Type B pancreatic cell (in vitro differentiated cells): Measurements from ENCODE around the gene AP2B1. TPM values are rescaled to one million over a fixed set of nuclear protein-coding genes. Genes with fewer than 3 reads are reported as not detected.

Source experiments
- DNase-seq: peaks from one replicate; pipeline ENCODE4 v3.0.0; 2021; ENCODE audit warnings: mixed read lengths; ENCODE audit not compliant: unreplicated experiment; ENCODE audit errors: extremely low spot score
- H3K27ac Mint-ChIP-seq: 2 replicates; pipeline ENCODE4 v1.8.0; 2021; ENCODE audit warnings: mild to moderate bottlenecking, mixed read lengths
- H3K27me3 Mint-ChIP-seq: 2 replicates; pipeline ENCODE4 v1.8.0; 2021; ENCODE audit warnings: mixed read lengths
- H3K36me3 Mint-ChIP-seq: 2 replicates; pipeline ENCODE4 v1.8.0; 2021; ENCODE audit warnings: mixed read lengths
- H3K4me1 Mint-ChIP-seq: one replicate; pipeline ENCODE4 v1.8.0; 2021; ENCODE audit warnings: mixed read lengths; ENCODE audit not compliant: unreplicated experiment
- H3K4me3 Mint-ChIP-seq: 2 replicates; pipeline ENCODE4 v1.8.0; 2021; ENCODE audit warnings: mild to moderate bottlenecking, mixed read lengths
- H3K9me3 Mint-ChIP-seq: 2 replicates; pipeline ENCODE4 v1.8.0; 2021; ENCODE audit warnings: mixed read lengths
- total RNA-seq: library from RNA; stranded (reverse); gene quantifications from 2 replicates; pipeline ENCODE4 v1.2.1, GENCODE V29; 2021; ENCODE audit warnings: low replicate concordance
- TF ChIP-seq, protein P1 (sequence below): fragments of 200-600 bp; sonication (generic); conservative IDR thresholded peaks from 2 replicates; pipeline ENCODE4 v1.5.0; 2021; ENCODE audit warnings: antibody characterized with exemption, mild to moderate bottlenecking

AP2B1 gene
- total RNA-seq, 1 donor from 2014 or later = 165 TPM

DNA sequence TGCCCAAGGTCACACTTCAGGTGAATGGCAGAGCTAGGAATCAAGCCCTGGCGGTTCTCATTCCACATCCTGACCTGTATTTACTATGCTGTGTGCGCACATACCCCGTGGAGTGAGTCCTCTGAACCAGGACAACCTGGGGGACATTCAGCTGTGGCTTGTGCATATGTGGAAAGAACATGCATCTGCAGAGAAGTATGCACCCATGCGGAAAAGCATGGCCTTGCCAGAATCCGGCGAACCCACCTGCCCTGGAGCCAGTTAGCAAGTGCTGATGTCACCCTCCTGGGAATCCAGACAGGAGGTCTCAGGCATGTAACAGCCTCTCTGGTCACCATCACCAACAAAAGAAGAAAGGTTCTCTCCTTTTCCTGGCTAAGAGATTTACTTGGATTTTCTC, 146.2 kb downstream of the AP2B1 start:
- TF ChIP-seq, protein P1, sequence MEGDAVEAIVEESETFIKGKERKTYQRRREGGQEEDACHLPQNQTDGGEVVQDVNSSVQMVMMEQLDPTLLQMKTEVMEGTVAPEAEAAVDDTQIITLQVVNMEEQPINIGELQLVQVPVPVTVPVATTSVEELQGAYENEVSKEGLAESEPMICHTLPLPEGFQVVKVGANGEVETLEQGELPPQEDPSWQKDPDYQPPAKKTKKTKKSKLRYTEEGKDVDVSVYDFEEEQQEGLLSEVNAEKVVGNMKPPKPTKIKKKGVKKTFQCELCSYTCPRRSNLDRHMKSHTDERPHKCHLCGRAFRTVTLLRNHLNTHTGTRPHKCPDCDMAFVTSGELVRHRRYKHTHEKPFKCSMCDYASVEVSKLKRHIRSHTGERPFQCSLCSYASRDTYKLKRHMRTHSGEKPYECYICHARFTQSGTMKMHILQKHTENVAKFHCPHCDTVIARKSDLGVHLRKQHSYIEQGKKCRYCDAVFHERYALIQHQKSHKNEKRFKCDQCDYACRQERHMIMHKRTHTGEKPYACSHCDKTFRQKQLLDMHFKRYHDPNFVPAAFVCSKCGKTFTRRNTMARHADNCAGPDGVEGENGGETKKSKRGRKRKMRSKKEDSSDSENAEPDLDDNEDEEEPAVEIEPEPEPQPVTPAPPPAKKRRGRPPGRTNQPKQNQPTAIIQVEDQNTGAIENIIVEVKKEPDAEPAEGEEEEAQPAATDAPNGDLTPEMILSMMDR = no peak
- DNase-seq = no peak
- H3K27ac Mint-ChIP-seq = no peak overlapping the region
- peaks cover 23% of the 10 kb centered on the region for H3K4me1 Mint-ChIP-seq
- H3K36me3 Mint-ChIP-seq = no peaks in the 10 kb centered on the region
- peaks cover 10% of the 10 kb centered on the region for H3K27me3 Mint-ChIP-seq
- H3K9me3 Mint-ChIP-seq = no peaks in the 10 kb centered on the region
- H3K4me3 Mint-ChIP-seq = peak overlapping the region; percentile 92

DNA sequence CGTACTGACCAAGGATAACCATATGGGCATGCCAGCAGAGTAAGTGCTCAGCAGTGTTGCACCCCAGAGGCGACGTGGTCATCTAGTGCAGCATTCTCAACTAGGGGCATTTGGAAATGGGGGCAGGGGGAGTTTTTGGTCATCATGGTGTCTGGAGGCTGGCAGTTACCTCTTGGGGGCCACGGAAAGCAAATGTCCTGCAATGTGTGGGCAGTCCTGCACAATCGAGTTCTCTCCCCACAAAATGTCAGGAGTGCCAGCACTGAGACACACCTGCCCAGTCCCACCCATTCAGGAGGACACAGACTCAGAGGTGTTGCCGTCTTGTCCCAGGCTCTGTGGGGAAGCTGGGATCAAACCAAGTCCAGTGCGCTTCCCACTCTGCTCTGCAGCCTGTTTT, 147.3 kb downstream of the AP2B1 start:
- H3K4me3 Mint-ChIP-seq = no peak overlapping the region
- peaks cover 14% of the 10 kb centered on the region for H3K4me1 Mint-ChIP-seq

DNA sequence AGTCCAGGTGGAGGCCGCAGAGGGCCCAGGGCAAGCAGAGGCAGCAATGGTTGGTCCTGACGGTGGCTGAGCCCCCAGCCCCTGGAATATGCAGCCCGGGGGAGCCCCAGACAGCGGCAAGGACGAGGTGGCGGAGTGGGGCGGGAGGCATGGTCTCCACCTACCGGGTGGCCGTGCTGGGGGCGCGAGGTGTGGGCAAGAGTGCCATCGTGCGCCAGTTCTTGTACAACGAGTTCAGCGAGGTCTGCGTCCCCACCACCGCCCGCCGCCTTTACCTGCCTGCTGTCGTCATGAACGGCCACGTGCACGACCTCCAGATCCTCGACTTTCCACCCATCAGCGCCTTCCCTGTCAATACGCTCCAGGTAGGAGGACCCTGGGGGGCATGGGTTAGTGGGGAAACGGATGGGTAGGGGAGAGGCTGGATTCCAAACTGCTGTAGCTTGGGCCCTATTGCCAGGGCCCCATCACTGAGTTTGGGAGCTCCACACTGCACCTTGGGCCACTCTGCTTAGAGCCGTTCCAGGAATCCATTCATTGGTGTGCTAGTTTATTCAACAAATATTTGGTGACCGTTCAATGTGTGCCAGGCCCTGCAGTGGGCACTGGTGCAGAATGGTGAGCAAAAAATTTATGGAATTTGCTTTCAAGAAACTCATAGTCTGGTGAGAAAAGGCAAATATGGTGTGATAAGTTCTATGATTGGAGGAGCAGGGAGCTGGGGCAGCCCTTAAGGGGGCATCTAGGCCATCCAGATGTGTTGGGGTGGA, 148.1 kb downstream of the AP2B1 start:
- peaks cover 10% of the 10 kb centered on the region for H3K4me1 Mint-ChIP-seq
- H3K36me3 Mint-ChIP-seq = peaks cover 7% of the 10 kb centered on the region
- H3K4me3 Mint-ChIP-seq = no peak overlapping the region
- TF ChIP-seq, protein P1 = no peak
- H3K27ac Mint-ChIP-seq = no peak overlapping the region
- DNase-seq = no peak
- no peaks in the 10 kb centered on the region for H3K9me3 Mint-ChIP-seq
- peaks cover 23% of the 10 kb centered on the region for H3K27me3 Mint-ChIP-seq

More for the DNA sequence above, 147.3 kb downstream of the AP2B1 start:
- Mint-ChIP-seq H3K36me3 (no peaks in the 10 kb centered on the region), H3K27me3 (peaks cover 15% of the 10 kb centered on the region), H3K9me3 (no peaks in the 10 kb centered on the region), H3K27ac (no peak overlapping the region)
- TF ChIP-seq, protein P1 = no peak
- no peak for DNase-seq

DNA sequence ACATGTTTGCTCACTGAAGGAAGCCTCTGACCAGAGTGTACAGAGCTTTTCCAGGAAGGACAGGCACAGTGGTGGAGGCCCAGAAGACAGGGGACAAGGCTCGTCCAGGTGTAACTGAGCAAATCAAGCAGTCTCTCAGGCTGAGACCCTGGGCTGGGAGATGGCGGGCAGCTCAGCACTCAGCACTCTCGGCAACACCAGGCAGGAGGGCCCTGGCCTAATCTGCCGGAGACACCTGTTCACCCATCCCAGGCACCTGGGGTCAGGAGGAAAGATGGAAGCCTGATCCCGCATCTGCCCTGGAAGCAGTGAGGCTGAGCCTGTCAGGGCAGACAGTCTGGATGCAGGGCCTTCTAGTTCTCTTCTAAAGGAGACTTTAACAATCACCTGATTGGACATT, 149.1 kb downstream of the AP2B1 start:
- Mint-ChIP-seq H3K4me3 (no peak overlapping the region), H3K27me3 (peaks cover 22% of the 10 kb centered on the region), H3K9me3 (no peaks in the 10 kb centered on the region), H3K4me1 (peaks cover under 1% of the 10 kb centered on the region), H3K27ac (no peak overlapping the region), H3K36me3 (peaks cover 7% of the 10 kb centered on the region)
- TF ChIP-seq, protein P1 = no peak
- DNase-seq = no peak

DNA sequence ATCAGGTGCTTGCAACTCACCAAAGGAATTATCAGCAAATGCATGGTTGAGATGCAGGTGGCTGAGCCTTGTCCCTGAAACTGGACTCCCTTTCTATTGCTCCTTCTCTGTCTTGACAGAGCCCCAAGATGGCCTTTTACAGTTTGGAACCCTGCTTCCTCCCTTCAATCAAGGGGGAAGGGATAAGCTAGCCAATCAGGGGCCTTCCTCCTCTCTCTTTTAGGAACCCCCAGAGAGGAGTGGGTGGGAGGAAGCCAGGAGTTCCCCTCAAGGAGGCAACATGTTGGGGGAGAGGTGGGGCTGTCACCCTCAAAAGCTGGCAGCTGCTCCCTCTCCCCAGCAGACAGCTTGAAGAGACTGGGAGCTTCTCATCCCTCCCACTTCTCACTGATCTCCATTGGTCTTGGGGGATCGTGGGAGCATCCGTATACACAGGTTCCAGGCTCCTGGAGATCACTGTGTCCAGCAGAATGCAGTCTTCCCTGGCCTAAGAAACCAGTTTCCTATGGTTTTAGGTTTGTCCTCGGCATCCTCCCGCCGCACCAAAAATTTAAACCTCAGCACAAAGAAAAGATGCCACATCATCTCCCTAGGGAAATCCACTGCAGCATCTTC, 151.5 kb downstream of the AP2B1 start:
- no peak overlapping the region for H3K27ac Mint-ChIP-seq
- no peak for DNase-seq
- no peaks in the 10 kb centered on the region for H3K9me3 Mint-ChIP-seq
- H3K4me3 Mint-ChIP-seq = no peak overlapping the region
- H3K36me3 Mint-ChIP-seq = peaks cover 7% of the 10 kb centered on the region
- no peaks in the 10 kb centered on the region for H3K4me1 Mint-ChIP-seq
- TF ChIP-seq, protein P1 = no peak
- peaks cover 37% of the 10 kb centered on the region for H3K27me3 Mint-ChIP-seq
